Natural killer cell (primary cell): ENCODE data around the gene FAM168B. TPM values are rescaled to one million over a fixed set of nuclear protein-coding genes. Genes with fewer than 3 reads are reported as not detected.

ENCODE experiments used
- ATAC-seq, 3 donors: fragments of 150-1000 bp in 2 of 3; fragments of 200-7000 bp in 1 of 3; cut with Tn5 transposase; 1 replicate in 1 of 3; 2 replicates in 2 of 3; pipeline ENCODE4 v1.10.0; 2021; ENCODE audit warnings: mild to moderate bottlenecking in 2 of 3, moderate library complexity in 2 of 3
- DNase-seq, 2 donors: peaks; one replicate each; pipeline versions ENCODE4 v3.0.0 to v3.0.0-alpha.2; 2013 to 2021; ENCODE audit warnings: mixed read lengths in 1 of 2
- H3K27ac ChIP-seq: one replicate; pipeline ENCODE4 v1.5.1; 2013; ENCODE audit warnings: mild to moderate bottlenecking, low read length
- H3K27me3 ChIP-seq: one replicate; pipeline ENCODE4 v1.6.1; 2013; ENCODE audit warnings: low read length; ENCODE audit not compliant: control insufficient read depth, insufficient read depth
- H3K36me3 ChIP-seq: one replicate; pipeline ENCODE4 v1.6.1; 2013; ENCODE audit warnings: low read length; ENCODE audit not compliant: control insufficient read depth, insufficient read depth
- H3K4me1 ChIP-seq: one replicate; pipeline ENCODE4 v1.6.1; 2013; ENCODE audit warnings: low read length; ENCODE audit not compliant: control insufficient read depth, insufficient read depth
- H3K4me3 ChIP-seq: one replicate; pipeline ENCODE4 v1.5.1; 2013; ENCODE audit warnings: low read length
- H3K9me3 ChIP-seq: one replicate; pipeline ENCODE4 v1.6.1; 2013; ENCODE audit warnings: low read length; ENCODE audit not compliant: control insufficient read depth, insufficient read depth
- H3K27ac Mint-ChIP-seq, 2 donors: one replicate each; pipeline ENCODE4 v1.8.0; 2022; ENCODE audit warnings: mild to moderate bottlenecking in 2 of 2, mixed read lengths in 2 of 2, moderate library complexity in 1 of 2
- H3K27me3 Mint-ChIP-seq, 2 donors: one replicate each; pipeline ENCODE4 v1.8.0; 2022; ENCODE audit warnings: low read depth in 2 of 2, mixed read lengths in 2 of 2
- H3K36me3 Mint-ChIP-seq: one replicate; pipeline ENCODE4 v1.8.0; 2022; ENCODE audit warnings: mixed read lengths
- H3K4me1 Mint-ChIP-seq, 2 donors: one replicate each; pipeline ENCODE4 v1.8.0; 2022; ENCODE audit warnings: mixed read lengths in 2 of 2
- H3K4me3 Mint-ChIP-seq: one replicate; pipeline ENCODE4 v1.8.0; 2022; ENCODE audit warnings: mild to moderate bottlenecking, moderate library complexity, mixed read lengths
- H3K9me3 Mint-ChIP-seq, 2 donors: one replicate each; pipeline ENCODE4 v1.8.0; 2022; ENCODE audit warnings: mixed read lengths in 2 of 2
- WGBS: methylation state at CpG from one replicate; pipeline ENCODE4 v1.1.7; 2013; ENCODE audit warnings: missing lambda C conversion rate; ENCODE audit not compliant: insufficient coverage; 5-methylcytosine and 5-hydroxymethylcytosine counted together
- intact Hi-C: fragments of 100-400 bp; cut with micrococcal nuclease; formaldehyde crosslinking; loops from one replicate; pipeline ENCODE4 v1.14.2; 2022
- total RNA-seq, 4 donors: library from RNA; stranded (reverse); fragments of 120-200 nt in 1 of 4; gene quantifications; one replicate each; pipeline versions ENCODE4 v1.2.3 to v1.2.4, GENCODE V29; 2013 to 2022
- TF ChIP-seq, protein P1 (sequence below): fragments of 200-600 bp; IDR thresholded peaks from one replicate; pipeline ENCODE4 v1.8.0; 2022; ENCODE audit warnings: antibody characterized with exemption

Gene FAM168B
- total RNA-seq, 3 donors from 2014 or later (not counting 1 experiment from before 2014, with no cell fraction given): 56.0 to 70.7 (median 65.3) TPM

- ATAC-seq (no peak), DNase-seq (no peak)
- 94% methylated on average over 5 of the region's 5 CpGs for WGBS
- no peak overlapping the region for H3K4me3 Mint-ChIP-seq
- H3K27ac Mint-ChIP-seq: peak overlapping the region; percentile 2 to 31
- peaks cover 37 to 65% of the 10 kb centered on the region in 2 donors for H3K4me1 Mint-ChIP-seq
- Histone ChIP-seq H3K9me3 (no peaks in the 10 kb centered on the region), H3K27ac (no peak overlapping the region), H3K36me3 (peaks cover 48% of the 10 kb centered on the region), H3K4me1 (no peaks in the 10 kb centered on the region), H3K4me3 (no peak overlapping the region), H3K27me3 (no peaks in the 10 kb centered on the region)
- no peaks in the 10 kb centered on the region for H3K9me3 Mint-ChIP-seq
- TF ChIP-seq, protein P1, sequence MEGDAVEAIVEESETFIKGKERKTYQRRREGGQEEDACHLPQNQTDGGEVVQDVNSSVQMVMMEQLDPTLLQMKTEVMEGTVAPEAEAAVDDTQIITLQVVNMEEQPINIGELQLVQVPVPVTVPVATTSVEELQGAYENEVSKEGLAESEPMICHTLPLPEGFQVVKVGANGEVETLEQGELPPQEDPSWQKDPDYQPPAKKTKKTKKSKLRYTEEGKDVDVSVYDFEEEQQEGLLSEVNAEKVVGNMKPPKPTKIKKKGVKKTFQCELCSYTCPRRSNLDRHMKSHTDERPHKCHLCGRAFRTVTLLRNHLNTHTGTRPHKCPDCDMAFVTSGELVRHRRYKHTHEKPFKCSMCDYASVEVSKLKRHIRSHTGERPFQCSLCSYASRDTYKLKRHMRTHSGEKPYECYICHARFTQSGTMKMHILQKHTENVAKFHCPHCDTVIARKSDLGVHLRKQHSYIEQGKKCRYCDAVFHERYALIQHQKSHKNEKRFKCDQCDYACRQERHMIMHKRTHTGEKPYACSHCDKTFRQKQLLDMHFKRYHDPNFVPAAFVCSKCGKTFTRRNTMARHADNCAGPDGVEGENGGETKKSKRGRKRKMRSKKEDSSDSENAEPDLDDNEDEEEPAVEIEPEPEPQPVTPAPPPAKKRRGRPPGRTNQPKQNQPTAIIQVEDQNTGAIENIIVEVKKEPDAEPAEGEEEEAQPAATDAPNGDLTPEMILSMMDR: no peak
- H3K36me3 Mint-ChIP-seq: peaks cover 11% of the 10 kb centered on the region
- intact Hi-C loops: no loop called here
- H3K27me3 Mint-ChIP-seq: no peaks in the 10 kb centered on the region
Observed at GRCh38 chr2:131056204-131056931, 36.9 kb downstream of the FAM168B start.

GRCh38 chr2:131055169-131056065, 37.8 kb downstream of the FAM168B start:
- no peak for DNase-seq
- H3K27me3 Mint-ChIP-seq: no peaks in the 10 kb centered on the region
- H3K36me3 ChIP-seq: peaks cover 58% of the 10 kb centered on the region
- H3K4me1 Mint-ChIP-seq: peaks cover 35 to 61% of the 10 kb centered on the region in 2 donors
- peak overlapping the region; percentile 43 to 71 for H3K27ac Mint-ChIP-seq
- TF ChIP-seq, protein P1: no peak
- intact Hi-C loops: no loop called here
- H3K27ac ChIP-seq: no peak overlapping the region
- WGBS: 97% methylated on average over 26 of the region's 26 CpGs
- no peaks in the 10 kb centered on the region for H3K4me1 ChIP-seq
- no peak overlapping the region for H3K4me3 ChIP-seq
- H3K9me3 ChIP-seq: no peaks in the 10 kb centered on the region
- peaks cover 16% of the 10 kb centered on the region for H3K36me3 Mint-ChIP-seq
- H3K27me3 ChIP-seq: no peaks in the 10 kb centered on the region
- no peak overlapping the region for H3K4me3 Mint-ChIP-seq
- ATAC-seq: peak in 1 of 3 donors; percentile 28
- H3K9me3 Mint-ChIP-seq: no peaks in the 10 kb centered on the region

- 97% methylated on average over 7 of the region's 7 CpGs for WGBS
- Histone ChIP-seq H3K4me3 (no peak overlapping the region), H3K4me1 (no peaks in the 10 kb centered on the region), H3K27me3 (no peaks in the 10 kb centered on the region), H3K36me3 (peaks cover 67% of the 10 kb centered on the region), H3K9me3 (no peaks in the 10 kb centered on the region), H3K27ac (no peak overlapping the region)
- H3K9me3 Mint-ChIP-seq: no peaks in the 10 kb centered on the region
- DNase-seq (no peak), ATAC-seq (no peak)
- intact Hi-C loops: no loop called here
- peaks cover 22% of the 10 kb centered on the region for H3K36me3 Mint-ChIP-seq
- H3K4me1 Mint-ChIP-seq: peaks cover 31 to 57% of the 10 kb centered on the region in 2 donors
- no peak overlapping the region for H3K4me3 Mint-ChIP-seq
- TF ChIP-seq, protein P1: no peak
- no peaks in the 10 kb centered on the region for H3K27me3 Mint-ChIP-seq
- H3K27ac Mint-ChIP-seq: no peak overlapping the region
Observed at GRCh38 chr2:131054488-131054887, 38.8 kb downstream of the FAM168B start.
